Activated CD4-positive, alpha-beta T cell treated with anti-CD3 and anti-CD28 coated beads, Interleukin-2, Interleukin-6, amounts not matched to agents 100 ng/mL and 50 ng/mL, durations not matched to agents 16 hours and 8 hours (primary cell): Measurements from ENCODE around the gene NDUFB2.
"Not testable (repeated sequence)": the region's sequence is repeated elsewhere in the genome, so short reads cannot be mapped to it uniquely, and the experiment has no call there.

ENCODE experiments used
- DNase-seq: peaks from one replicate; pipeline ENCODE4 v3.0.0-alpha.2; 2020

Gene NDUFB2

DNA sequence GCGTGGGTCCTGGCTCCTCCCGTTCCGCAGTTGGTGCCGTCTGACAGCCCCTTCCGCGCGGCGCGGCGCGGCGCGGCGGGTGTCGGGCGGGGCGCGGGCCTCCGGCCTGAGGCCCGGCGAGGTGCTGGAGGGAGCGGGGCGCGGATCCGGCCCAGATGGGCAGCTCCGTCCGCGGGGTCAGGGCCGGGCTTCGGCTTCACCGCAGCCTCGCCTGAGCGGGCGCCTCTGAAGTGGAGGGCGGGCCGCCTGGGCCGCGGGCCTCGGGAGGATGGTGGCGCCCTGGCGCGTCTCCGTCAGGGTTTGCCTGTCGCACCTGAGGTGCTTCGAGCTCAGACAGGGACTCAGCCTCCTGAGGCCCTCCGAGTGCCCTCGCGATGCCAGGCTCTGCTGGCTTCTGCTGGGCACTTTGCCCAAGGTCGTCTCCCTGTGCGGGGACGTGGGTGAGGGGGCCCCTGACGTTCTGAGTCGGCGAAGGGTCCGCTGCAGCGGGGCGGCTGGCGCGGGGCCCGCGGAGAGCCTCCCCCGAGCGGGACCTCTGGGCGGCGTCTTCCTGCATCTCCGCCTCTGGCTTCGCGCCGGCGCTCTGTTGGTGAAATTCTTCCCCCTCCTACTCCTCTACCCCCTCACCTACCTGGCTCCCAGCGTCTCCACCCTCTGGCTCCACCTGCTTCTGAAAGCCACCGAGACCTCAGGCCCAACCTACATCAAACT lies 23.3 kb upstream of the NDUFB2 start:
- peak; percentile 58 for DNase-seq

DNA sequence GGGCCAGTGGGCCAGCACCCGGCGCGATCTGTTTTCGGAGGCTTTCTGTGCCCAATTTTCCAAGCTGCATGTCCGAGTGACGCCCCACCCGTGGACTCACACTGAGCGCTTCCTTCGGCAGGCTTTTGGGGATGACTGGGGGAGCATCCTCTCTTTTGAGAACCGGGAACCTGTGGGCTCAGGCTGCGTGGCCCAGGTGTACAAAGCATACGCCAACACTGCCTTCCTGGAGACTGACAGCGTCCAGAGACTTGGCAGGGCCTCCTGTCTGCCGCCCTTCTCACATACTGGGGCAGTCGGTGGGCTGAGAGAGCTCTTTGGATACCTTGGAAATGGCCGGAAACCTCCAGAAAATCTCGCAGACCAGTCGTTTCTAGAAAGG lies 22.7 kb upstream of the NDUFB2 start:
- DNase-seq: no peak

DNA sequence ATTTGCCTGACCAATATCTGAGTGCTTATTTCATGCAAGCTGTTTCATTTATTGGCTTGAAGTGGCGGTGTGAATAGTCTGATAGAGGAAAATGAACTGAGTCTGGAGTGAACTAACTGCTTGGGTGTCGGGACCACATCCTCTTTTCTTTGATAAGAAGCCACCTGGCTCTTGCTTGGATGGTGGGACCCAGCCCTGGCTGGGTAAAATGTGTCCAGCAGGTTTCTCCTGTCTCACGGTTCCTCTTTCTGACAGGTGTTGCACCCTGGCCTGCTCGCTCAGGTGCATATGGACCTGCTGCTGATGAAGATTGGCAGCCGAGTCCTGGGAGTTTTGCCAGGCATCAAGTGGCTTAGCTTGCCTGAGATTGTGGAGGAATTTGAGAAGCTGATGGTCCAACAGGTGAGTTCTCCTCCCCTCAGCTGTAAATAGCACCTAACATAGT lies 22.1 kb upstream of the NDUFB2 start:
- no peak for DNase-seq

DNA sequence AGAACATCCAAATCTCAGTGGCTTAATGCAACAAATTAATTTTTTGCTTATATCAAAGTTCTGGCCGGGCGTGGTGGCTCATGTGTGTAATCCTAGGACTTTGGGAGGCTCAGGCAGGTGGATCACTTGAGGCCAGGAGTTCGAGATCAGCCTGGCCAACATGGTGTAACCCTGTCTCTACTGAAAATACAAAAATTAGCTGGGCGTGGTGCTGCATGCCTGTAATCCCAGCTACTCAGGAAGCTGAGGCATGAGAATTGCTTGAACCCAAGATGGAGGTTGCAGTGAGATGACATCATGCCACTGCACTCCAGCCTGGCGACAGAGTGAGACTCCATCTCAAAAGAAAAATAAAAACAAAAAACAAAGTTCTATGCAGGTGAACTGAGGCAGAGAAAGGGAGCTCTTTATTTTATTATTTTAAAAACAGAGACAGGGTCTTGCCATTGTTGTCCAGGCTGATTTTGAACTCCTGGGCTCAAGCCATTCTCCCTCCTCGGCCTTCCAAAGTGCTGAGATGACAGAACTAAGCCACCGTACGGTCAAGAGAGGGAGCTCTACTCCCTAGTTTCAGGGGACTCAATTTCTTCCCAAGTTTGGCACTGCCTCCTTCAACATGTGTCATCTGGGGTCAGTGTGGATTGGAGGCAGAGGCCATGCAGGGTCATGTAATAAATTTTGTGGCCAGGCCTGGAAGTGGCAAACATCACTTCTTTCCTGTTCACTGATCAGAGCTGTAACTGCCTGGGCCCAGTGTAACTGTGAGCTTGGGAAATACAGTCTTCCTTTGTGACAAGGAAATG lies 21.4 kb upstream of the NDUFB2 start:
- no peak for DNase-seq

DNA sequence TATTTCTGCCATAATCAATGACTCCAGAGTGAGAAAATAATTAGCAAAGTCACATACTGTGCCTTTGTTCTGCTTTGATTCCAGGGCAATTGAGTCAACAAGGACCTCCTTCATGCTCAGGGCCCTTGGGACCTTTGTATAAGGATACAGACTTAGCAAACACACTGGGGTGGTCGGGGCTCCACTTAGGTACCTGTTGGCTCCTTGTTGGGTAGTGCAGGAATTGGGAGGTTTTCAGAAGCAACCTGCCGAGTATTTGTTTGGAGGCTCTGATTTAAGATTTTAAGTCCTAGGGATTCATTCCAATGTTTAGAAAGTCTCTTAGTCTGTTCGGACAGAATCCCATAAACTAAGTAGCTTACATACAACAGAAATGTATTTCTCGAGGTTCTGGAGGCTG lies 20.8 kb upstream of the NDUFB2 start:
- DNase-seq: no peak

DNA sequence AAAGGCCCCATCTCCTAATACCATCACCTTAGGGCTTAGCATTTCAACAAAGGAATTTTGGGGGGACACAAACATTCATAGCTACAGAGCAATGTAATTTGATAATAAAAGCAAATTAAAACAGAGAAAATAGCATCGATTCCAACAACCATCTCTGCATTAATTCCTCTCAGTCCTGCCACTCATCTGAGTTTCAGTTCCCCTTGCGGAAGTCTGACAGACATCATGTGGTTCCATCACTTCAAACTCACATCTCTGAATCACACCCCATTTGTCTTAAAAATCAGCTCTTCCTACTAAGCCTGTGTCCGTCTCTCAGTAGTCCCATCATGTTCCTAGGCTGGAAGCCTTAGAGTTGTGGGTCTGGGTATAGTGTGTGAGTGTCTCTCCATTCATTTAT lies 20.2 kb upstream of the NDUFB2 start:
- no peak for DNase-seq

DNA sequence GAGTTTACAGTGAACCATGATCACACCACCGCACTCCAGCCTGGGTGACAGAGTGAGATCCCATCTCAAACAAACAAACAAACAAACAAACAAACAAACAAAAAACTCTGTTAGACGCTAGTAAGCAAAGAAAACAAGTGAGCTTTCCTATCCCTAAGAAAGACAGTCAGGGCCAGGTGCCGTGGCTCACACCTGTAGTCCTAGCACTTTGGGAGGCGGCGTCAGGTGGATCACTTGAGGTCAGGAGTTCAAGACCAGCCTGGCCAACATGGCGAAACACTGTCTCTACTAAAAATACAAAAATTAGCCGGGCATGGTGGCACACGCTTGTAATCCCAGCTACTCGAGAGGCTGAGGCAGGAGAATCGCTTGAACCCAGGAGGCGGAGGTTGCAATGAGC lies 19.6 kb upstream of the NDUFB2 start:
- DNase-seq: not testable (repeated sequence)

DNA sequence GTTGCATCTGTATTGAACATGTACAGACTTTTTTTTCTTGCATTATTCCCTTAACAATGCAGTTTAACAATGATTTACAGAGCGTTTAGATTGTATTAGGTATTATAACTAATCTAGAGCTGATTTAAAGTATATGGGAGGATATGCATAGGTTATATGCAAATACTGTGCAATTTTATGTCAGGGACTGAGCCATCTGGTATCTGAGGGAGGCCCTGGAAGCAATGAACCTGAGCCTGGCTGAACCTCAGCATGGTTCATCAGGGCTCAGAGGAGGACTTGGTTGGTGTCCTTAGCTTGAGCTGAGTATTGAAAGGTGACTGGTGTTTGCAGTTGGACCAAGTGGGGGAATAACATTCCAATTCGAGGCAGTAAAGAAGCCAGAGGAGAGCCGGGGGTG lies 19.0 kb upstream of the NDUFB2 start:
- no peak for DNase-seq

DNA sequence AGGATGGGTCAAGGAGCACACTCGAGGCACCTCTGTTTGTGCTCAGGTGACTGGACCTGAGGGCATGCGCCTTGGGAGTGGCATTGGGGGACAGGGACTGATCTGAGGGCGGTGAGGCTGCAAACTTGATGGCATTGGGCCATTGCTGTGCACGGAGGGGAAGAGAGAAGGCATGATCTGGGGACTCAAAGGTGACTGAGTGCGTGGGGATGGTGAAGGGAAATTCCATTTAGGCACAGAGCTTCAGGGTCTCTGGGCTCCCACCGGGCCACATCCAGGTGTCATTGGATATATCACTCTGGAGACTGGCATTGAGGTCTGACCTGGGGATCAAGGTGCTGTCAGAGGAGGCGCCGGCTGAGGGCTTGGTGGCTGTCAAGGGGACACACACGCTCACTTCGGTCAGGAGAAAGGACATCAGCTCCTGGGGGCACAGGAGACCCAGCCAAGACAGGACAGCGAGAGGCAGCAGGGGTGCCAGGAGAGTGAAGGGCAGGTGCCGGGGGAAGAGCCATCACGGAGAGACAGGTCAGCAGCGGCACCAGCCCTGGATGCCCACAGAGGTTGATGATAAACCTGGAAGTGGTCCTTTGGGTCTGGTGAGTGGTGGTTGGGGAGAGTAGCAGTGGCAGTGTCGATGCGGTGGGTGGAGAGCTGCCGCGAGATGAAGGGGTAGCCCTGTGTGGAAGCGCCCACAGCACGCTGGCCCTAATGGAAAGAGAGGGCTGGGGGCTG lies 18.3 kb upstream of the NDUFB2 start:
- no peak for DNase-seq

DNA sequence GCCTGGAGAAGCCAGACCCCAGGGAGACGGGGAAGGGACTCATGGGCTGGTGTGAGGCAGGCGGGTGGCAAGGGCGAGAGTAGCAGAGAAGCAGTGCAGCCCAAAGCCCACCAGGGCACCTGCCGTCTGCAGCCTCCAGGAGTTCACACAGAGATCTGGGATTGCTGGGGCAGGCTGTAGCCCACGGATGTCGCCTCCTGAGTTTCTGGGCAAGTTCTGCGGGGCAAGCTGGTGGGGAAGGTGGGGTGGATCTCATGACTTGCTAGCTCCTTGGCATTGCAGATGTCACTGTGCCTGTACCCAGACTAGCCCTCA lies 17.7 kb upstream of the NDUFB2 start:
- DNase-seq: no peak

DNA sequence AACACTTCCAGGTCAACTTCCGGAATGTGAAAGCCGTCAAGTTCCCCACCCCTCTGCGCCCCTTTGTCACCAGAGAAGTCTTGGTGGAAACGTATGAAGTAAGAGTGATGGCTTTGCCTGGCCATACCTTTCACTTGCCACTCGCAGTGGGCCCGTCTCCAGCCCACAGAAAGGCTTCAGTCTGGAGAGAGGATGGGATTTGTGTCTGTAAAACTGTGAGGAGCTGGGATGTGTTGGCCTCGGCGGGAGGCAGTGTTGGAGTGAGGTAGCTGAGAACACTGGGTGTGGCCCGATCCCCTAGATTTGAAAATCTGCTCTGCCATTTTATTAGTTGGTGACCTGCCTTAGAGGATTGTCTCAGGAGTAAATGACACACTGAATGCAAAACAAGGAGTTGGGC lies 17.3 kb upstream of the NDUFB2 start:
- no peak for DNase-seq

DNA sequence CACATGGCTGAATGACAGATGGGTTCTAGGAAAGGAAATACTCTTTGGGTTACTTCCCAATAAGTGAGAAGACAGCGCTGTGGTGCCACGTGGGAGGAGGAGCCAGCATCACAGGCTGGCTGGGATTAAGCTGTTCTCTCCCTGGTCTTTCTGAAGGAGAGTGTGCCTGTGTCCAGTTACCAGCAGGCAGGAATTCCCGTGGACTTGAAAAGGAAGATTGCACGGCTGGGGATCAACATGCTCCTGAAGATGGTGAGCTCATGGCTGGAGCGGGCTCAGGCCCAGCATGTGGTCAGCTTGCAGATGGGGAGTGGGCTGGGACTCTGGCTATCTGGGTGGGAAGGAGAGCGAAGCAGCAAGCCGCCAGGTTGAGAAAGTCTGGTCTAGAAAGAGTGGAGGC lies 15.6 kb upstream of the NDUFB2 start:
- DNase-seq: no peak

DNA sequence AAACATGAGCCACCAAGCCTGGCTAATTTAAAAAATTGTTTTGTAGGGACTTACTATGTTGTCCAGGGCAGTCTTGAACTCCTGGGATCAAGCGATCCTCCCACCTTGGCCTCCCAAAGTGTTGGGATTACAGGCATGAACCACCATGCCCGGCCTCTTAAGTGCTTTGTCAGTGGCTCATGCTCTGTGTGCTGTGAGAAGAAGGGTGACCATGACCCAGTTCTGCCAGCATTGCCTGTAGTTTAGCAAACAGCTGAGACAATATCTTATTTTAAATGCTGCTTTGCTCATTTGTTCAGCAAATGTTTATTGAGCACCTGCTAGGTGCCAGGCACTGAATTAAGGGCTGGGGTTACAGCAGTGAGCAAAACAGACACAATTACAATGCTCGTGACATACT lies 14.7 kb upstream of the NDUFB2 start:
- DNase-seq: no peak

DNA sequence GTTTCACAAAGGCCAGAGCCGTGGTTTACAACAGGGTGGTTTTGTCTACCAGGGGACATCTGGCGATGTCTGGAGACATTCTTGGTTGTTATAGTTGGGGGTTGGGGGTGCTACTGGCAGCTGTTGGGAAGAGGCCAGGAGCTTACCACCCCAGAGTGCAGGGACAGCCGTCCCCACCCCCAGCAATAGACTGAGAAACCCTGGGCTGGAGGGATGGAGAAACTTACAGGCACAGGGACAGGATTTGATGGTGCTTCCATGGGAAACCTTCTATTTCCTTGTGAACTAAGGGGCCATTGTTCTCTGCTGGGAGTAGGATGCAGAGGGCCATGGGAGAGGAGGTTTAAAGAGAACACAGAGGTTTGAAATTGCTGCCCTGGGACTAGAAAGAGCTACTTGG lies 12.9 kb upstream of the NDUFB2 start:
- DNase-seq: no peak

DNA sequence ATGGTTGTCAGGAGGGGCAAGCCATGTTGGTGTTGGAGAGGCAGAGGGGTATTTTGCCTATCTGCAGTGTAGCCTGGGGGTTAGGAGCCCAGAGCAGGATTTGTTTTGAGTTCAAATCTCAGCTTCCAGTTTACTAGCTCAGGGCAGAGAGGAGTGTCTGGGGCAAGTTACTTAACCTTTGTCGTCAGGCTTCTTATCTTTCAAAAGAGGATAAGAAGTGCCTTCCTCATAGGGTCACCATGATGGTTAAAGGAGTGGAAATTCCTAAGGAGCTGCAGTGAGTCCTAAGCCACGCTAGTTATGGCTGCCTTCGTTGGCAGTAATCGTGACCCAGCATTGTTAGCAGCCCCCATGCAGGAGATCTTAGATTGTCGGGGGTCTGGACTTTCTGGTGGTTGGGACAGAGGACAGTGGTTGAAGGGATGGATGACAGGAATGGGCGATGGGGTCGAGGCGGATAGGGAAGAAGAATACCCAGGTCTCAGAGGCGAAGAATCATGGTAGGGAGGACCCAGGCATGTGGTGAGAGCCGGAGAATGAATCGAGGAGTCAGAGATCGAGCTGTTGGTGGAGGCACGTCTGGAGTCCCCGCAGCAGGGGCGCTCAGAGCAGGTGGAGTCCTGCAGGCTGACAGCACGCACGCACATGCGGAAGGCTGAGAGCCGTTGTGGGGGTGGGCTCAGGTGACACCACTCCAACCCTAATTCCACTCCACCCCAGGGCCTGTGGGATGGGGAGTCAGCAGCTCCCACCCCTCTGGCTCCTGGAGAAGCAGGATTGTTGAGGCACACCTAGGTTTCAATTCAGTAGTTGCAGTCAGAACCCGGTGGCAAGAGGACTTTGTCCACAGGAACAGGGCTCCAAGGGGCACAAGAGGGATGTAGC lies 12.2 kb upstream of the NDUFB2 start:
- DNase-seq: no peak

DNA sequence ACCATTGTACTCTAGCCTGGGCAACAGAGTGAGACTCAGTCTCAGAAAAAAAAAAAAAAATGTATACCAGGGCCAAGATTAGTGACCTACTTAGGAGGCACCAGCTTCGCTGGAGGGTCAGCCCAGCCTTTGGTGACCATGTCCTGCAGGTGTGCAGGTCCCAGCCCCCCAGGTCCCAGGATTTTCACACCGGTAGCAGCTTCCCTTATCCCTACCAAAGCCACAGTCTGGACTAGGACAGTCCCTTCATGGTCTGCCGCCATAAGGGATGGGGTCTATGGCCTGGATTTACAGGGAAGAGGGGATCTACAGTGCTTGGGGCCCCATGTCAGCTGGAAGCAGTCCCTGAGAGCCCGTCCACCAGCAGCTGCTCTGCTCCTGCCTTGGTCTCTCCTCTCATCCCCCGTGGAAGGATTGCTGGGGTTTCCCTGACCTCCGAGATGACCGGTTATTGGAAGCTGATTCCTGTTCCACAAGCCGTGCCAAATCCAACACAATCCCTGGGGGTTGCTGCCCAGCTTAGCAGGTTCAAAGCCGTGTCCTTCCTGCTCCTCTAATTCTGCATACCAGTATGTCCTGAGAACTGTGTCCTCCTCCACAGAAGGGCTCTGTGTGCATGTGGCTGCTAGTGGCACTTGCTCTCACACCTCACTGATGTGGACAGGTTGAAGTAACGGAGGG lies 11.0 kb upstream of the NDUFB2 start:
- DNase-seq: no peak

DNA sequence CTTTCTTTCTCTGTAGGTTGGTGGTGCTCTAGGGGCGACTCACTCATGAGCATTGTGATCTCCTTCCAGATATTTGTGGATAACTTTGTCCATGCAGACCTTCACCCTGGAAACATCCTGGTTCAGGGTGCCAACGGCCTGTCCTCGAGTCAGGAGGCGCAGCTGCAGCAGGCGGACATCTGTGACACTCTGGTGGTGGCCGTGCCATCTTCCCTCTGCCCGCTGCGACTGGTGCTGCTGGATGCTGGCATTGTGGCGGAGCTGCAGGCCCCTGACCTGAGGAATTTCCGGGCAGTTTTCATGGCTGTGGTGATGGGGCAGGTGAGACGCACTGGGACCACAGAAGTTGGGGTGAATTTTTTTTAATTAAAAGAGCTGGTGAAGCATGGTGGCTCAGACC lies 9.6 kb upstream of the NDUFB2 start:
- no peak for DNase-seq

DNA sequence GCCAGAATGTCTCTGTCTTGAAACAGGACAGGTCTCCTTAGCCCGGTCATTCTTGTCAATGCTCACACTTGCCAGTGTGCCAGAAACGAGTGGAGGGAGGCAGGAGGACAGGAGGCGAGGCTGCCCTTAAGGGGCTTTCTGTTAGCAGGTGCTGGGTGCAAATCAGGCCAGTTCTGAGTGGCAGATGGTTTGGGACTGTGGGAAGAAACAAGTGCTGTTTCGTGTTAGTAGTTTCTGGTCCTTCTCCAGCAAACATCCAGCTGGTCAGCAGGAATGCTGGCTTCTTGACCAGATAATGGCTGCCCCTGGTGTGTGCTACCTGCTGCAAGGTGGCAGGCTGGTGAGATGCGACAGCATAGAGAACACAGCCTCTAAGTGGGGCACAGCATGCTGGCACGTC lies 8.2 kb upstream of the NDUFB2 start:
- no peak for DNase-seq

DNA sequence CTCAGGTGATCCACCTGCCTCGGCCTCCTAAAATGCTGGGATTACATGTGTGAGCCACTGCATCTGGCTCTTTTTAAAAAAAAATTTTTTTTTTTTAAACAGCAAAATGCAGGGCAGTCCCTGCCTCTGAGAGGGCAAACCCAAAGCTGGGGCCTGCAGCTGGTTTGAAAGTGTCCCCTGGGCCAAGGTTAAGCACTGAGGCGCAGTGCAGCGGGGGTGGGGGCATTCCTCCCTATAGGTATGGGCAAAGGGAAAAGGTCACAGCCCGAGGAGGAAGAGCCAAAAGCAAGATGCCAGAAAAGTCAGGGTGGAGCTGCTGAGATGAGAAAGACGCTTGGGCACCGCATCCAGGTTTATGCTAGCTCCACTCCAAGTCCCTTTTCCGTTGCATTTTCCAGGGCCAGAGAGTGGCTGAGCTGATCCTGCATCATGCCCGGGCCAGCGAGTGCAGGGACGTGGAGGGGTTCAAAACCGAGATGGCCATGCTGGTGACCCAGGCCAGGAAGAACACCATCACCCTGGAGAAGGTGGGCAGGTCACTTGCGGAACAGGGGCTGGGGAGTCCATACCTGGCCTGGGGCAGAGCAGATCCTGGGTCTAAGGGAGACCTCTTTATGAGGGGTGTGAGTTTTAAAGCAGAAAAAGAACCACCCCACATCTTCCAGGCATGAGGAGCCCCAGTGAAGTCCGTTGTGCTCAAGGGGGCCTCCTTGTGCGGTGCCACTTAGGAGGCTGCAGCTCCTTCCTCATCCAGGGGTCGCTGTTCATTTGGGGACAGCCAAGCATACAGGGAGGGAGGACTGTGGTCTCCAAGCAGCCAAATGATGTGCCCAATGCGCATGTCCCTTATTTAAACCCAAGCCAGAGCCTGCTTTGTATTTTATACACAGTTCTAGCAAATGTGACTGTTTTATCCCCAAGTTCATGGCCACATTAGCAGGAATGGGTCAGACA lies 7.0 kb upstream of the NDUFB2 start:
- DNase-seq: no peak

DNA sequence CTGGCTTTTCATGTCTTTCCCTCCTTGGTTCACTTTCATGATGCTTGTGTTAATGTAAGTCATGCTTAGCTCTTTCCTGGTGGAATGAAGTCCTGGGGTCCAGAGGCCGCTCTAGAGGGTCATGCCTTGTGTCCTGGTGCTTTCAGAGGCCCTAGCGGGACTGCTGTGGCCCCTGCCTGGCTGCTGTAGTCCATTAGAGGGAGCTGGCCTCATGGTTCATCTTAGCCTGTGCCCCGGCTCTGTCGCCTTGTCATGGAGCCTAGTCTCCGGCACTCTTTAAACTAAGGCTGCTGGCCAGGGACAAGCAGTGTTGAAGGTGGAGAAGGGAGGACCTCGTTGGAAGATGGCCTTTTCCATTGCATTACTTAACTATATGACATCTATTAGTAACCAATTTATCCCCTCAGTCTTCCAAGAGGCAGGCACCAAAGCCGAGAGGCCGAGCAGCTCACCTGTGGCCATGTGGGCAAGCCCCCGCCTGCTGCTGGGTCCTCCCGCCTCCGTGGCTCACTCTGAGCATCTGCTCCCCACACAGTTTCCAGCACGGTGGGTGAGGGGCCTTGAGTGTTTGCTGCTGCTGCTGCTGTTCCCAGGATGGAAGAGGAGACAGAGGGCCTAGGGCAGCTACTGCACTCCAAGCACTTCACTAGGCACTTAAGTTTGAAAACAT lies 5.0 kb upstream of the NDUFB2 start:
- no peak for DNase-seq

DNA sequence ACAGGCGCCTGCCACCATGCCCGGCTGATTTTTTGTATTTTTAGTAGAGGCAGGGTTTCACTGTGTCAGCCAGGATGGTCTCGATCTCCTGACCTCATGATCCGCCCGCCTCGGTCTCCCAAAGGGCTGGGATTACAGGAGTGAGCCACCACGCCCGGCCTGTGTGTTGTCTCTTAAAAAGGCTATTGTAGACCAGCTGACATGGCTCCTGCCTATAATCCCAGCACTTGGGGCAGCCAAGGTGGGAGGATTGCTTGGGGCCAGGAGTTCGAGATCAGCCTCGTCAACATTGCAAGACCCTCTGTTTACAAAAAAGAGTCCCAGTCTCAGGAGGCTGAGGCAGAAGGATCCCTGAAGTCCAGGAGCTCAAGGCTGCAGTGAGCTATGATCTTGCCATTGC lies 2.7 kb upstream of the NDUFB2 start:
- DNase-seq: not testable (repeated sequence)
